SK-N-MC (cell line): ENCODE measurements around the gene NIT1.

ENCODE experiments used
- DNase-seq: peaks from one replicate; pipeline ENCODE4 v3.0.0-alpha.2; 2011; ENCODE audit warnings: low read depth, low spot score
- H3K27ac ChIP-seq: fragments of 200-600 bp; sonication (generic); 2 replicates; pipeline ENCODE4 v1.5.1; 2016; ENCODE audit warnings: mixed run types
- H3K36me3 ChIP-seq: fragments of 200-600 bp; sonication (generic); 2 replicates; pipeline ENCODE4 v1.6.1; 2017; ENCODE audit warnings: antibody characterized with exemption, low read length, mixed read lengths; ENCODE audit not compliant: insufficient read depth
- H3K4me3 ChIP-seq: fragments of 200-600 bp; sonication (generic); 2 replicates; pipeline ENCODE4 v1.5.1; 2016
- H3K9ac ChIP-seq: fragments of 200-600 bp; sonication (generic); 2 replicates; pipeline ENCODE4 v1.8.0; 2017; ENCODE audit warnings: mixed run types, mixed read lengths; ENCODE audit not compliant: insufficient read length
- H3K9me3 ChIP-seq: fragments of 200-600 bp; sonication (generic); 2 replicates; pipeline ENCODE4 v1.6.1; 2017; ENCODE audit warnings: low read depth, mild to moderate bottlenecking, antibody characterized with exemption, low read length, moderate library complexity, mixed read lengths
- EZH2 ChIP-seq: fragments of 200-600 bp; sonication (generic); IDR thresholded peaks from one replicate; pipeline ENCODE4 v1.6.1; 2017; ENCODE audit warnings: antibody characterized with exemption
- FOXP2 ChIP-seq: optimal IDR thresholded peaks from 2 replicates; pipeline ENCODE3; 2011; ENCODE audit warnings: mild to moderate bottlenecking, moderate library complexity; ENCODE audit not compliant: insufficient read depth; ENCODE audit errors: extremely low read length, control extremely low read depth
- POLR2AphosphoS5 ChIP-seq: IDR thresholded peaks from 2 replicates; pipeline ENCODE4 v1.6.1; 2012; ENCODE audit warnings: mild to moderate bottlenecking, low read depth, low read length, borderline replicate concordance

NIT1 gene

GRCh38 chr1:161090617-161091016 is 27.3 kb upstream of the NIT1 start:
- DNase-seq = no peak
- H3K4me3 ChIP-seq = no peak overlapping the region
- H3K9me3 ChIP-seq = no peaks in the 10 kb centered on the region
- no peak for TF ChIP-seq FOXP2
- no peak for TF ChIP-seq POLR2AphosphoS5
- TF ChIP-seq EZH2 = no peak
- no peak overlapping the region for H3K9ac ChIP-seq
- H3K27ac ChIP-seq = no peak overlapping the region
- no peaks in the 10 kb centered on the region for H3K36me3 ChIP-seq

- H3K27ac ChIP-seq = no peak overlapping the region
- TF ChIP-seq POLR2AphosphoS5 = no peak
- TF ChIP-seq FOXP2 = no peak
- TF ChIP-seq EZH2 = no peak
- DNase-seq = no peak
- no peak overlapping the region for H3K9ac ChIP-seq
- no peaks in the 10 kb centered on the region for H3K9me3 ChIP-seq
- no peak overlapping the region for H3K4me3 ChIP-seq
- H3K36me3 ChIP-seq = no peaks in the 10 kb centered on the region
These were observed 26.8 kb upstream of the NIT1 start for GRCh38 chr1:161091093-161091492.

GRCh38 chr1:161091796-161092507 is 26.0 kb upstream of the NIT1 start:
- H3K9ac ChIP-seq = no peak overlapping the region
- TF ChIP-seq POLR2AphosphoS5 (no peak), EZH2 (no peak), FOXP2 (no peak)

GRCh38 chr1:161092621-161093028 is 25.3 kb upstream of the NIT1 start:
- Histone ChIP-seq H3K9me3 (no peaks in the 10 kb centered on the region), H3K36me3 (no peaks in the 10 kb centered on the region), H3K27ac (no peak overlapping the region), H3K9ac (no peak overlapping the region), H3K4me3 (no peak overlapping the region)
- no peak for TF ChIP-seq FOXP2
- no peak for TF ChIP-seq EZH2
- no peak for TF ChIP-seq POLR2AphosphoS5
- DNase-seq = no peak

More at GRCh38 chr1:161091796-161092507, 26.0 kb upstream of the NIT1 start:
- H3K4me3 ChIP-seq = no peak overlapping the region
- DNase-seq = no peak
- no peaks in the 10 kb centered on the region for H3K9me3 ChIP-seq
- no peaks in the 10 kb centered on the region for H3K36me3 ChIP-seq
- H3K27ac ChIP-seq = no peak overlapping the region

GRCh38 chr1:161094481-161094880 is 23.4 kb upstream of the NIT1 start:
- TF ChIP-seq FOXP2 = no peak
- no peak for TF ChIP-seq POLR2AphosphoS5
- TF ChIP-seq EZH2 = no peak
- no peak for DNase-seq
- Histone ChIP-seq H3K9ac (no peak overlapping the region), H3K9me3 (no peaks in the 10 kb centered on the region), H3K4me3 (no peak overlapping the region), H3K27ac (no peak overlapping the region), H3K36me3 (peaks cover 4% of the 10 kb centered on the region; the same call in 1 of the 2 replicates)

GRCh38 chr1:161095230-161095629 is 22.7 kb upstream of the NIT1 start:
- DNase-seq = no peak
- H3K36me3 ChIP-seq = peaks cover 9% of the 10 kb centered on the region
- no peaks in the 10 kb centered on the region for H3K9me3 ChIP-seq
- H3K9ac ChIP-seq = no peak overlapping the region
- H3K4me3 ChIP-seq = no peak overlapping the region
- no peak overlapping the region for H3K27ac ChIP-seq
- TF ChIP-seq POLR2AphosphoS5 (no peak), EZH2 (no peak), FOXP2 (no peak)

GRCh38 chr1:161096015-161096414 is 21.9 kb upstream of the NIT1 start:
- DNase-seq = no peak
- H3K9ac ChIP-seq = no peak overlapping the region

GRCh38 chr1:161096530-161096929 is 21.4 kb upstream of the NIT1 start:
- peaks cover 14% of the 10 kb centered on the region for H3K36me3 ChIP-seq
- H3K27ac ChIP-seq = no peak overlapping the region
- TF ChIP-seq FOXP2 = no peak
- TF ChIP-seq EZH2 = no peak
- TF ChIP-seq POLR2AphosphoS5 = no peak
- DNase-seq = no peak
- H3K9me3 ChIP-seq = no peaks in the 10 kb centered on the region
- H3K4me3 ChIP-seq = no peak overlapping the region
- no peak overlapping the region for H3K9ac ChIP-seq

More at GRCh38 chr1:161096015-161096414, 21.9 kb upstream of the NIT1 start:
- peaks cover 11% of the 10 kb centered on the region for H3K36me3 ChIP-seq
- H3K9me3 ChIP-seq = no peaks in the 10 kb centered on the region
- H3K4me3 ChIP-seq = no peak overlapping the region
- H3K27ac ChIP-seq = no peak overlapping the region
- TF ChIP-seq FOXP2 (no peak), POLR2AphosphoS5 (no peak), EZH2 (no peak)
